IMR-90 (cell line): ENCODE measurements around the gene CD82. TPM values are rescaled to one million over a fixed set of nuclear protein-coding genes. Genes with fewer than 3 reads are reported as not detected.

Source experiments
- ATAC-seq: fragments of 200-7000 bp; cut with Tn5 transposase; 2 replicates; pipeline ENCODE4 v1.9.1; 2020; ENCODE audit warnings: low read depth, mild to moderate bottlenecking, moderate library complexity
- BruUV-seq: library from RNA; stranded (reverse); fragments of 400-500 nt; replicated peaks from 2 replicates; lab custom pipeline; 2021; lab: Mats Ljungman, UMichigan
- CTCF ChIA-PET: fragments of 300-600 bp; formaldehyde crosslinking; extraction: SDS; loops from one replicate; lab custom pipeline; 2021; ENCODE audit warnings: antibody characterized with exemption; lab: Yijun Ruan, JAX
- POLR2A ChIA-PET: fragments of 300-600 bp; sonication (Branson Sonifier 250); formaldehyde crosslinking; loops from one replicate; lab custom pipeline; 2022; ENCODE audit warnings: antibody characterized with exemption; ENCODE audit not compliant: unreplicated experiment; lab: Charles Lee
- DNase-seq: peaks from one replicate; pipeline ENCODE4 v3.0.0; 2013
- H2AFZ ChIP-seq: replicated peaks from 2 replicates; pipeline ENCODE3; 2013; ENCODE audit warnings: low read length, mild to moderate bottlenecking; ENCODE audit not compliant: poor library complexity
- H2AK5ac ChIP-seq: 2 replicates; pipeline ENCODE4 v1.6.1; 2013; ENCODE audit warnings: low read depth, low read length, inconsistent platforms
- H2AK9ac ChIP-seq: replicated peaks from 2 replicates; pipeline ENCODE3; 2013; ENCODE audit warnings: mild to moderate bottlenecking, low read depth, low read length, moderate library complexity; ENCODE audit not compliant: poor library complexity
- H2BK120ac ChIP-seq: 2 replicates; pipeline ENCODE4 v1.6.1; 2013; ENCODE audit warnings: low read depth, low read length, inconsistent platforms
- H2BK15ac ChIP-seq: 3 replicates; pipeline ENCODE4 v1.6.1; 2013; ENCODE audit warnings: low read depth, low read length, inconsistent platforms
- H2BK20ac ChIP-seq: 2 replicates; pipeline ENCODE4 v1.6.1; 2013; ENCODE audit warnings: low read depth, mild to moderate bottlenecking, inconsistent platforms, low read length, moderate library complexity
- H2BK5ac ChIP-seq: 2 replicates; pipeline ENCODE4 v1.6.1; 2013; ENCODE audit warnings: mild to moderate bottlenecking, low read depth, low read length, inconsistent platforms; ENCODE audit not compliant: poor library complexity, severe bottlenecking
- H3K14ac ChIP-seq: replicated peaks from 2 replicates; pipeline ENCODE4 v1.6.1; 2013; ENCODE audit warnings: low read depth, low read length, inconsistent platforms
- H3K18ac ChIP-seq: 2 replicates; pipeline ENCODE4 v1.6.1; 2013; ENCODE audit warnings: low read depth, low read length, control low read depth
- H3K23ac ChIP-seq: 2 replicates; pipeline ENCODE4 v1.6.1; 2013; ENCODE audit warnings: low read depth, low read length, inconsistent platforms
- H3K27ac ChIP-seq: 2 replicates; pipeline ENCODE4 v1.5.1; 2013; ENCODE audit warnings: mild to moderate bottlenecking, control low read depth, low read length; ENCODE audit not compliant: insufficient read depth
- H3K27me3 ChIP-seq: 2 replicates; pipeline ENCODE4 v1.6.1; 2013; ENCODE audit warnings: low read length; ENCODE audit not compliant: control insufficient read depth, insufficient read depth
- H3K36me3 ChIP-seq: 2 replicates; pipeline ENCODE4 v1.6.1; 2013; ENCODE audit warnings: low read length, mixed read lengths; ENCODE audit not compliant: control insufficient read depth, insufficient read depth
- H3K4ac ChIP-seq: 2 replicates; pipeline ENCODE4 v1.6.1; 2013; ENCODE audit warnings: low read depth, low read length, inconsistent platforms
- H3K4me1 ChIP-seq: 2 replicates; pipeline ENCODE4 v1.6.1; 2013; ENCODE audit warnings: low read length, mixed read lengths; ENCODE audit not compliant: control insufficient read depth, insufficient read depth
- H3K4me2 ChIP-seq: 2 replicates; pipeline ENCODE4 v1.6.1; 2013; ENCODE audit warnings: low read depth, mild to moderate bottlenecking, control low read depth, low read length, moderate library complexity
- H3K4me3 ChIP-seq: 2 replicates; pipeline ENCODE4 v1.5.1; 2013; ENCODE audit warnings: low read depth, mild to moderate bottlenecking, control low read depth, low read length, moderate library complexity; ENCODE audit not compliant: insufficient read depth
- H3K56ac ChIP-seq: 2 replicates; pipeline ENCODE4 v1.6.1; 2013; ENCODE audit warnings: low read length, inconsistent platforms; ENCODE audit not compliant: insufficient read depth; ENCODE audit errors: extremely low read depth
- H3K79me1 ChIP-seq, 2 experiments: 2 replicates each; pipeline ENCODE4 v1.6.1; 2013; ENCODE audit warnings: low read length in 2 of 2, inconsistent platforms in 1 of 2, low read depth in 1 of 2
- H3K9ac ChIP-seq: 2 replicates; pipeline ENCODE4 v1.6.1; 2013; ENCODE audit warnings: low read depth, low read length, control low read depth
- H3K9me1 ChIP-seq: 2 replicates; pipeline ENCODE4 v1.6.1; 2013; ENCODE audit warnings: low read length, inconsistent platforms; ENCODE audit not compliant: insufficient read depth
- H3K9me3 ChIP-seq: 2 replicates; pipeline ENCODE4 v1.6.1; 2013; ENCODE audit warnings: low read length; ENCODE audit not compliant: control insufficient read depth, insufficient read depth
- H4K20me1 ChIP-seq: 2 replicates; pipeline ENCODE4 v1.6.1; 2013; ENCODE audit warnings: low read length, inconsistent platforms; ENCODE audit not compliant: insufficient read depth
- H4K5ac ChIP-seq: 2 replicates; pipeline ENCODE4 v1.6.1; 2013; ENCODE audit warnings: mild to moderate bottlenecking, low read depth, low read length, control low read depth
- H4K8ac ChIP-seq, 2 experiments: 2 replicates each; pipeline ENCODE4 v1.6.1; 2013; ENCODE audit warnings: low read depth in 2 of 2, low read length in 2 of 2, control low read depth in 1 of 2, inconsistent platforms in 1 of 2
- H4K91ac ChIP-seq: 2 replicates; pipeline ENCODE4 v1.6.1; 2013; ENCODE audit warnings: low read depth, low read length, inconsistent platforms; ENCODE audit not compliant: insufficient read depth
- BHLHE40 ChIP-seq: fragments of 150-350 bp; IDR thresholded peaks from 2 replicates; pipeline ENCODE4 v1.6.1; 2016; ENCODE audit warnings: mild to moderate bottlenecking, low read depth, low read length
- CEBPB ChIP-seq: IDR thresholded peaks from 2 replicates; pipeline ENCODE4 v1.6.1; 2012; ENCODE audit warnings: low read depth, low read length, improper control_type of control experiment
- CHD1 ChIP-seq: IDR thresholded peaks from 2 replicates; pipeline ENCODE4 v1.6.1; 2012; ENCODE audit warnings: low read depth, low read length, improper control_type of control experiment
- CTCF ChIP-seq: conservative IDR thresholded peaks from 2 replicates; pipeline ENCODE4 v1.5.1; 2012; ENCODE audit warnings: mild to moderate bottlenecking, low read depth, low read length, improper control_type of control experiment
- MAFK ChIP-seq: IDR thresholded peaks from 2 replicates; pipeline ENCODE4 v1.6.1; 2012; ENCODE audit warnings: low read depth, low read length, improper control_type of control experiment
- MAZ ChIP-seq: IDR thresholded peaks from 2 replicates; pipeline ENCODE4 v1.6.1; 2012; ENCODE audit warnings: low read depth, mild to moderate bottlenecking, low read length, improper control_type of control experiment, moderate library complexity, borderline replicate concordance
- MXI1 ChIP-seq: IDR thresholded peaks from 2 replicates; pipeline ENCODE4 v1.6.1; 2012; ENCODE audit warnings: low read depth, mild to moderate bottlenecking, low read length, moderate library complexity, borderline replicate concordance
- POLR2A ChIP-seq: IDR thresholded peaks from 2 replicates; pipeline ENCODE4 v1.6.1; 2012; ENCODE audit warnings: mild to moderate bottlenecking, low read depth, low read length
- RAD21 ChIP-seq: IDR thresholded peaks from 2 replicates; pipeline ENCODE4 v1.6.1; 2012; ENCODE audit warnings: low read length, improper control_type of control experiment
- RFX5 ChIP-seq: IDR thresholded peaks from 2 replicates; pipeline ENCODE4 v1.8.0; 2012; ENCODE audit warnings: low read depth, mild to moderate bottlenecking, low read length, moderate library complexity
- SMC3 ChIP-seq: fragments of 150-350 bp; IDR thresholded peaks from 2 replicates; pipeline ENCODE4 v1.6.1; 2016; ENCODE audit warnings: low read depth, mild to moderate bottlenecking, antibody characterized with exemption, low read length, moderate library complexity
- USF2 ChIP-seq: fragments of 150-350 bp; IDR thresholded peaks from 2 replicates; pipeline ENCODE4 v1.6.1; 2017; ENCODE audit warnings: mild to moderate bottlenecking, antibody characterized with exemption, low read length, low read depth
- WGBS, 2 experiments: methylation state at CpG; one replicate each; pipeline versions ENCODE4 v1.1.5 to v1.1.7; 2013; ENCODE audit warnings: missing lambda C conversion rate in 2 of 2; ENCODE audit not compliant: insufficient read length in 1 of 2; ENCODE audit errors: extremely low coverage in 2 of 2; 5-methylcytosine and 5-hydroxymethylcytosine counted together
- dilution Hi-C: fragments of 300-500 bp; cut with HindIII; formaldehyde crosslinking; loops from one replicate; pipeline ENCODE4 v1.14.3; 2018; ENCODE audit warnings: low sequenced_read_pairs; ENCODE audit not compliant: unreplicated experiment
- in situ Hi-C: fragments of 300-500 bp; cut with MboI; formaldehyde crosslinking; loops from 3 replicates; pipeline ENCODE4 v1.14.3; 2019; ENCODE audit warnings: low sequenced_read_pairs, inconsistent platforms, mixed read lengths
- intact Hi-C: fragments of 100-400 bp; cut with micrococcal nuclease; formaldehyde crosslinking; loops from 2 replicates; pipeline ENCODE4 v1.10.0; 2022
- polyA plus RNA-seq, 3 experiments: library from polyadenylated mRNA; depleted of rRNA; stranded (reverse); fragments of >200 nt; gene quantifications; 2 replicates each; pipeline ENCODE4 v1.2.3, GENCODE V29; 2012; ENCODE audit warnings: low replicate concordance in 1 of 3
- total RNA-seq: library from RNA; depleted of rRNA; stranded (reverse); fragments of >200 nt; gene quantifications from 2 replicates; pipeline ENCODE4 v1.2.3, GENCODE V29; 2012

The CD82 gene
- total and polyA plus RNA-seq, 2 of the 4 experiments (the other 2 are of a cell fraction), result 32.8 to 49.4 TPM

- TF ChIP-seq SMC3, result no peak
Observed at GRCh38 chr11:44555031-44555800, 10.2 kb upstream of the CD82 start (continued).

DNA sequence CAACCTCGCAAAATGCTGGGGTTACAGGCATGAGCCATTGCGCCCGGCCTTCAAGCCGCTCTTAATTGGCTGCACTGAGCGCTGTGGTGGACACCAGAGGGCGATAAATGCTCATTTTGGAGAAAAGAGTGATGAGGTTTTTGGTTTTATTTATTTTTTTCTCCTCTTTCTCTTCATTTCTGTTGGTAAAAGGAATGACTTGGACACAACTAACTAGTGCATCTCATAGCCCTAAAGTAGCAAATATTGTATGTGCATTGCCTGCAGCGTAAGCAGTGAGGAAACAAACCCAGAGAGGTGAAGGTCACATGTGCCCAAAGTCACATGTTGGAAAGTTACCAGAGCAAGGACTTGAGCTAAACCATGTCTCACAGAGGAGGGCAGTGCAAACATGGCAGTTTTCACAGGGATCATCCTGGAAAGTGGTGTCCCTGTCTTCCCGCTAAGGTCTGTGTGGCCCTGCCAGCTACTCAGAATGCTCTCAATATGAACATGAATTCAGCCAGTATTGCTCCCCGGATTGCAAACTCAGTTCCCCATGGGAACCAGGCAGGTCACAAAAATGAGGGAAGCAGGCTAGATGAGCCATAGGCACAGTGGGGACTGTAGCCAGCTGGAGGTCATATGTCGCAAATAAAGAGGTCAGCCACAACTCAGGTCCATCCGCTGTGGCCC is 8.6 kb upstream of the CD82 start:
- Histone ChIP-seq H3K9ac (no peak overlapping the region), H4K8ac (no peak overlapping the region; a peak in 1 of 4 replicates), H3K18ac (no peak overlapping the region), H2AFZ (peak overlapping the region; percentile 40), H3K4me1 (no peaks in the 10 kb centered on the region), H3K79me1 (no peaks in the 10 kb centered on the region), H2BK120ac (no peak overlapping the region), H3K56ac (no peak overlapping the region), H3K4me3 (no peak overlapping the region), H4K5ac (no peak overlapping the region), H3K27ac (no peak overlapping the region), H3K4ac (peak overlapping the region; percentile 29; the same call in 1 of the 2 replicates), H4K20me1 (no peaks in the 10 kb centered on the region), H2AK5ac (peak overlapping the region; percentile 55; the same call in 1 of the 2 replicates), H3K27me3 (no peaks in the 10 kb centered on the region; the same call in 1 of the 2 replicates), H4K91ac (no peak overlapping the region), H3K36me3 (no peaks in the 10 kb centered on the region), H2BK15ac (no peak overlapping the region), H2AK9ac (no peak overlapping the region), H3K9me1 (no peaks in the 10 kb centered on the region), H3K9me3 (peaks cover 2% of the 10 kb centered on the region), H2BK5ac (no peak overlapping the region), H3K14ac (no peak overlapping the region), H3K23ac (no peak overlapping the region), H2BK20ac (no peak overlapping the region), H3K4me2 (no peak overlapping the region)
- ATAC-seq (peak; percentile 82), DNase-seq (peak; percentile 59)
- 50% methylated on average over 1 of the region's 11 CpGs; no CpG with 5 or more reads in 1 of the 2 experiments for WGBS, 2 experiments
- ChIA-PET CTCF (interaction anchor here (0.6 to 6.0 kb wide), 12 partner anchors 8 to 354 kb away, joined by 3 to 55 read pairs (median 4); partner anchors contain the start of gene CD82), POLR2A (no interaction called here)
- dilution Hi-C loops (no loop called here), intact Hi-C loops (loop anchor here (1.0 to 10.0 kb wide), 4 partner anchors 60 to 548 kb away; no protein-coding TSS in a partner anchor), in situ Hi-C loops (loop anchor here (25.0 kb wide), 1 partner anchor 1255 kb away; the partner anchor contains the start of gene SLC35C1)
- BruUV-seq, result no TSS peak
- TF ChIP-seq RFX5 (no peak), POLR2A (no peak), SMC3 (peak; percentile 98), CEBPB (no peak), BHLHE40 (no peak), CHD1 (no peak), MAFK (no peak), RAD21 (peak; percentile 90), MAZ (no peak), USF2 (peak; percentile 88), CTCF (peak; percentile 84), MXI1 (no peak)
